ENCODE data around the gene WIPF1. TPM values are rescaled to one million over a fixed set of nuclear protein-coding genes. Genes with fewer than 3 reads are reported as not detected.

The WIPF1 gene
- polyA plus RNA-seq, 1 experiment, result 34.9 TPM

DNA sequence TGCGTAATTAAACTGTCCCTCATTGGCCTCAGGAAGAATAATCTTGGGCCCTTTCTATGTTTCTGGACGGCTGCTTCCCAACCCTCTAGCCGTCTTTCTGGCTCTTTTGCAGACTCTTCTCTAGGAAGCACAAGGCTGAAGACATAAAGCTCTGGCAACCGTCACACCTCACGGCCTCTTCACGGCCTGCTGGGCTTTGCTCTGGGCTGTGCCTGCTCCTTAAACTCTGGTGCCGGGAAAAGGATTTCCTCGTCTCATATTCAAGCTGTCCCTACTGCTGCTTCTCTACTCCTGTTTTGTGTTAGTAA, 36.0 kb upstream of the WIPF1 start:
- H3K4me3 ChIP-seq (ENCODE audit: low read depth, low read length), result no peak overlapping the region
- H3K36me3 ChIP-seq (ENCODE audit: control insufficient read depth, insufficient read depth, low read length), result no peaks in the 10 kb centered on the region; the same call in 1 of the 2 replicates
- POLR2A ChIA-PET, result no interaction called here
- CTCF ChIA-PET, result interaction anchor here (1.2 to 1.5 kb wide), 2 partner anchors 17 to 39 kb away, joined by 3 to 4 read pairs; no protein-coding TSS in a partner anchor
- TF ChIP-seq, protein P1, sequence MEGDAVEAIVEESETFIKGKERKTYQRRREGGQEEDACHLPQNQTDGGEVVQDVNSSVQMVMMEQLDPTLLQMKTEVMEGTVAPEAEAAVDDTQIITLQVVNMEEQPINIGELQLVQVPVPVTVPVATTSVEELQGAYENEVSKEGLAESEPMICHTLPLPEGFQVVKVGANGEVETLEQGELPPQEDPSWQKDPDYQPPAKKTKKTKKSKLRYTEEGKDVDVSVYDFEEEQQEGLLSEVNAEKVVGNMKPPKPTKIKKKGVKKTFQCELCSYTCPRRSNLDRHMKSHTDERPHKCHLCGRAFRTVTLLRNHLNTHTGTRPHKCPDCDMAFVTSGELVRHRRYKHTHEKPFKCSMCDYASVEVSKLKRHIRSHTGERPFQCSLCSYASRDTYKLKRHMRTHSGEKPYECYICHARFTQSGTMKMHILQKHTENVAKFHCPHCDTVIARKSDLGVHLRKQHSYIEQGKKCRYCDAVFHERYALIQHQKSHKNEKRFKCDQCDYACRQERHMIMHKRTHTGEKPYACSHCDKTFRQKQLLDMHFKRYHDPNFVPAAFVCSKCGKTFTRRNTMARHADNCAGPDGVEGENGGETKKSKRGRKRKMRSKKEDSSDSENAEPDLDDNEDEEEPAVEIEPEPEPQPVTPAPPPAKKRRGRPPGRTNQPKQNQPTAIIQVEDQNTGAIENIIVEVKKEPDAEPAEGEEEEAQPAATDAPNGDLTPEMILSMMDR (IDR thresholded peaks at IDR 0.05; ENCODE audit: insufficient read depth, low read depth, low read length), result no peak
- DNase-seq (ENCODE audit: low read depth), result no peak
- H3K27me3 ChIP-seq (ENCODE audit: control insufficient read depth, insufficient read depth, low read length), result no peaks in the 10 kb centered on the region

DNA sequence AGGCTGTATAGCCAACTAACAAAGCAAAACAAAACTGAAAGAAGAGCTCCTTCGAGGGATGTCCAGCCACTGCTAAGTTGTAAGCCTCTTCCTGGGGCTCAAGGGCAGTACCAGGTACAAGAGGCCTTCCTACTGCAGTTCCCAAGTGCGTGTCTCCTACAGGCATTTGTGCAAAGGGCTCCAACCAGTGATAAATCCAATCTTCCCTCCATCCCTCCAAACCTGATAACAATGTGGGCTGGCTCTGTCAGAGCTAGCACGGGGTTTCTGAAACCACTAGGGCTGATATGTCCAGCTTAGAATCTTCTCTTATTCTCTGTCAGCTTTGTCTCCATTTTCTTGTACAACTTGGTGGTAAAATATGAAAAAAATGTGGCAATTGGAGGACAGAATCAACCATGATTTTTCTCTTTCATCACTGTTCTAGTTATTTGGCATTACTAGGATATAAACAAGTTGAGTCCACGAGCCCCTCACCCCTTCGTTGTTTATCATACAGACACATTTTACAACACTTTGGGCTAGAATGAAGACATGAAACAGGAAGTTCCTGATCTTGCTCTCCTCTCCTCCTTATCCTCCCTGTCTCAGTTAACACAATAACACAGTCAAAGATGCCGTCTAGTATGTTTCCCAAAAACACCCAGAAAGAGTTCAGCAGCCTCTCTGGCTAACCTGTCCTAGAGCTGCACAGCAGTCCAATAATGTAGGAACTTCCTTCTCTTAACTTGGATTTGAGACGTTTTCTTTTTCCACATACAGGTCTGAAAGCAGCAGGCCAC, 35.4 kb upstream of the WIPF1 start:
- Histone ChIP-seq H3K27me3 (ENCODE audit: control insufficient read depth, insufficient read depth, low read length) (no peaks in the 10 kb centered on the region), H3K36me3 (ENCODE audit: control insufficient read depth, insufficient read depth, low read length) (no peaks in the 10 kb centered on the region; the same call in 1 of the 2 replicates), H3K4me3 (ENCODE audit: low read depth, low read length) (no peak overlapping the region)
- TF ChIP-seq, protein P1 (IDR thresholded peaks at IDR 0.05; ENCODE audit: insufficient read depth, low read depth, low read length), result no peak
- POLR2A ChIA-PET, result interaction anchor here (1.0 kb wide), 1 partner anchor 13 kb away, joined by 3 read pairs; no protein-coding TSS in a partner anchor
- DNase-seq (ENCODE audit: low read depth), result no peak
- CTCF ChIA-PET, result interaction anchor here (0.9 to 1.2 kb wide), 2 partner anchors 17 to 54 kb away, joined by 3 to 4 read pairs; no protein-coding TSS in a partner anchor

DNA sequence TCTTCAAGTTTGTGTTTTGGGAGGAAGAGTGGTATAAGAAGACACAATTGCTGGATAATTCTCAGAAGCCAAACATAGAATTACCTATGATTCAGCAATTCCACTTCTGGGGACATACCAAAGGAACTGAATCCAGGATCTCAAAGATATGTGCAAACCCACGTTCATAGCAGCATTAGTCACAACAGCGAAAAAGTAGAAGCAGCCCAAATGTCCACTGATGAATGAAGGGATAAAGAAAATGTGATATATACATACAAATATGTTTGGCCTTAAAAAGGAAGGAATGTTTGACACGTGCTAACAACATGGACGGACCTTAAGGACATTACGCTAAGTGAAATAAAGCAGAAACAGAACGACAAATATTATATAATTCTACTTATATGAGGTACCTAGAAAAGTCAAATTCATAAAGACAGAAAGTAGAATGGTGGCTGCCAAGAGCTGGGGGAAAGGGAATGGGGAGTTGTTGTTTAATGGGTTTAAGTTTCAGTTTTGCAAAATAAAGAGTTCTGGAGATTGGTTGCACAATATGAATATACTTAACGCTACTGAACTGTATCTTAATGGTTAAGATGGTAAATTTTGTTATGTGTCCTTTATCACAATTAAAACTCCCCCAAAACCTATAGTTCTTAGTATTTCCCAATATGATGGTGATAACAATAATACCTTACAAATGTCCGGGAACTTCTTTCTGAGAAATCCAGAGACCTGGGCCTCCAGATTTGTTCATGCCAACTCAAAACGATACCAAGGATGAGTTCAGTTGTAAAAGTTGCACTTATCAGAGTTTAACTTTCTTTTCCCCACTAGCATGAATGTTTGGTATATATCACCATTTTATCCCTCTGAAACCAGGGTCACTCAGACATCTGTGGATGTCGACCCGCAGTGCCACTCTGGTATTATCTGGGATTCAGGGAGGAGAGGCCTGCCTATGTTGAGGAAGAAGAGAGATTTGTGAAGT, 33.7 kb upstream of the WIPF1 start:
- DNase-seq (ENCODE audit: low read depth), result peak; percentile 61
- TF ChIP-seq, protein P1 (IDR thresholded peaks at IDR 0.05; ENCODE audit: insufficient read depth, low read depth, low read length), result no peak
- no peaks in the 10 kb centered on the region for H3K27me3 ChIP-seq (ENCODE audit: control insufficient read depth, insufficient read depth, low read length)
- no peak overlapping the region for H3K4me3 ChIP-seq (ENCODE audit: low read depth, low read length)
- ChIA-PET POLR2A (no interaction called here), CTCF (interaction anchor here (0.6 to 0.9 kb wide), 2 partner anchors 22 to 49 kb away, joined by 3 read pairs; no protein-coding TSS in a partner anchor)
- no peaks in the 10 kb centered on the region; the same call in 1 of the 2 replicates for H3K36me3 ChIP-seq (ENCODE audit: control insufficient read depth, insufficient read depth, low read length)

DNA sequence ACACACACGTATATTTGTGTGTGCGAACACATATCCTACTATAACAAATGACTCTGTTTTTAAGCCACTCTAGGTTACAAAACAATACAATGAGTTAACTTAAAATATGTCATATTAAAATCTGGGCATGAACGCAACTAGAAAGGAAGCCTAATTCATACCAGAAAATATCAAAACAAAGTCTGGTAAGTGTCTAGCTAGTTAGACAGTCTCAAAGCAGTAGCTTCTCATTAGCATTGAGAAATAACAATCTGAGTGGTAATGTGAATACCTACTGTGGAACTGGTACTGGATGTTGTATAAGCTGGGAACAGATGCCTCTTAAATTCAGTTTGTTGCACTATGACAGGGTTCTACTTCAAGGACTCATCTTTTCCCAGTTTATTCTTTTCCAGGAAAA, 32.5 kb upstream of the WIPF1 start:
- POLR2A ChIA-PET, result no interaction called here
- H3K4me3 ChIP-seq (ENCODE audit: low read depth, low read length), result no peak overlapping the region
- TF ChIP-seq, protein P1 (IDR thresholded peaks at IDR 0.05; ENCODE audit: insufficient read depth, low read depth, low read length), result no peak
- DNase-seq (ENCODE audit: low read depth), result no peak
- H3K27me3 ChIP-seq (ENCODE audit: control insufficient read depth, insufficient read depth, low read length), result no peaks in the 10 kb centered on the region
- CTCF ChIA-PET, result no interaction called here
- no peaks in the 10 kb centered on the region; the same call in 1 of the 2 replicates for H3K36me3 ChIP-seq (ENCODE audit: control insufficient read depth, insufficient read depth, low read length)

DNA sequence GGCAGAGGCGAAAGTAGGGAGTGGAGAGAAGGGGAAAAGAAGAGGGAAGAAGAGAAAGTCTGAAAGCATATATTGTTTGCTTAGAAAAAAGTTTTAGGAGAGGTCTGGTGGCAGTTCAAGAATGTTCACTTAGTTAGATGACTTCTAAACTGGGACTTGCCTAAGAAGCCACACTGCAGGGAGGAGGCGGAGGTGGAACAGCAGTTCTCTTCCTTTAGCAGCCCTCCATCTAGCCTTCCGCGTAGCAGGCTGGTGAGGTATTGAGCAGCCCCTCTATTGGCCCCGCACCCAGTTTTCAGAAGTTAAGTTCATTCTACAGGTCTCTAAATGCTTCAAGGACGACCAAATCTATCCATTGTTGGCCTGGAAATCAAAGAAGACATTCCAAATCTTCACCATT, 31.9 kb upstream of the WIPF1 start:
- CTCF ChIA-PET, result no interaction called here
- no peak overlapping the region for H3K4me3 ChIP-seq (ENCODE audit: low read depth, low read length)
- H3K27me3 ChIP-seq (ENCODE audit: control insufficient read depth, insufficient read depth, low read length), result no peaks in the 10 kb centered on the region
- TF ChIP-seq, protein P1 (IDR thresholded peaks at IDR 0.05; ENCODE audit: insufficient read depth, low read depth, low read length), result no peak
- peaks cover 3% of the 10 kb centered on the region; the same call in 1 of the 2 replicates for H3K36me3 ChIP-seq (ENCODE audit: control insufficient read depth, insufficient read depth, low read length)
- DNase-seq (ENCODE audit: low read depth), result no peak
- POLR2A ChIA-PET, result no interaction called here
